Measurements from ENCODE around the gene KISS1R. TPM values are rescaled to one million over a fixed set of nuclear protein-coding genes. Genes with fewer than 3 reads are reported as not detected.

Gene KISS1R
- total and polyA plus RNA-seq, 2 of the 4 experiments (the other 2 are of a cell fraction) = not detected

DNA sequence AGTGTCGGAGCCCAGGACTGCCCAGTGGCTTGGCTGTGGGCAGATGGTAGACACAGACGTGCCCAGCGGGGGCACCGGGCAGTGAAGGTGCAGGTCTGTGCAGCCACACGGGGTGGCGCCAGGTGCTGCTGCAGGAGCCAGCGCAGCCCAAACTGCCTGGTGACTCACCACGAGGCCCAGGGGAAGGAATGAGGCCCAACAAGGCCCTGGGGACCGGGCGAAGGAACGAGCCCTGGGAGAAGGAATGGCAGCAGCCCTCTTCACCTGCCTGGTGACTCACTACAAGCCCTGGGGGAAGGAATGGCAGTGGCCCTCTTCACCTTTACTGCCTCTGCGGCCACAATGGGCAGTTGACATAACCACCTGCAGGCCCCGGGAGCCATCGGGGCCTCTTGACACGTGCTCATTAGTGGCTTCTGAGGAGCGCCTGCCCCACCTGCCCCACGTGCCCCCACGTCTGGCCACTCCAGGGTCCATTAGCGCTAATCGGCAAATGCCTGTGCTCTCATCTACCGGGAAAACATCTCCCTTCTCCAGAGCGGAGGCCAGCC is 33.4 kb upstream of the KISS1R start:
- Histone ChIP-seq H4K20me1 (ENCODE audit: insufficient read depth, low read length) (peaks cover 6% of the 10 kb centered on the region), H3K14ac (replicated peaks; ENCODE audit: low read depth, low read length) (no peak overlapping the region), H3K79me1 (ENCODE audit: low read depth in 1 of 2, low read length in 2 of 2) (peaks cover 7 to 19% of the 10 kb centered on the region in 2 experiments; a peak in 3 of 4 replicates), H2BK15ac (ENCODE audit: low read depth, low read length) (no peak overlapping the region), H4K5ac (ENCODE audit: low read depth, low read length) (no peak overlapping the region), H4K91ac (ENCODE audit: insufficient read depth, low read depth, low read length) (no peak overlapping the region), H2BK20ac (ENCODE audit: low read depth, low read length) (no peak overlapping the region), H3K9me3 (ENCODE audit: control insufficient read depth, insufficient read depth, low read length) (no peaks in the 10 kb centered on the region), H3K4ac (ENCODE audit: low read depth, low read length) (no peak overlapping the region), H3K9me1 (ENCODE audit: insufficient read depth, low read length) (no peaks in the 10 kb centered on the region), H3K56ac (ENCODE audit: extremely low read depth, insufficient read depth, low read length) (no peak overlapping the region), H3K27ac (ENCODE audit: insufficient read depth, low read length) (no peak overlapping the region), H2AK9ac (replicated peaks; ENCODE audit: low read depth, low read length, poor library complexity) (no peak overlapping the region), H3K23ac (ENCODE audit: low read depth, low read length) (no peak overlapping the region), H3K36me3 (ENCODE audit: control insufficient read depth, insufficient read depth, low read length) (peaks cover 74% of the 10 kb centered on the region), H2BK5ac (ENCODE audit: low read depth, low read length, poor library complexity, severe bottlenecking) (no peak overlapping the region), H2BK120ac (ENCODE audit: low read depth, low read length) (no peak overlapping the region), H3K18ac (ENCODE audit: low read depth, low read length) (no peak overlapping the region), H2AFZ (replicated peaks; ENCODE audit: low read length, poor library complexity) (peak overlapping the region; percentile 33), H3K9ac (ENCODE audit: low read depth, low read length) (no peak overlapping the region), H3K4me3 (ENCODE audit: insufficient read depth, low read depth, low read length) (no peak overlapping the region), H2AK5ac (ENCODE audit: low read depth, low read length) (no peak overlapping the region), H4K8ac (ENCODE audit: low read depth in 2 of 2, low read length in 2 of 2) (no peak overlapping the region), H3K4me1 (ENCODE audit: control insufficient read depth, insufficient read depth, low read length) (no peaks in the 10 kb centered on the region), H3K27me3 (ENCODE audit: control insufficient read depth, insufficient read depth, low read length) (no peaks in the 10 kb centered on the region), H3K4me2 (ENCODE audit: low read depth, low read length) (no peak overlapping the region)
- 96% methylated on average over 17 of the region's 22 CpGs; no CpG with 5 or more reads in 1 of the 2 experiments for WGBS, 2 experiments (ENCODE audit: extremely low coverage in 2 of 2, insufficient read length in 1 of 2)
- intact Hi-C loops (cut with micrococcal nuclease) (no loop called here), in situ Hi-C loops (cut with MboI; ENCODE audit: low sequenced_read_pairs) (no loop called here), dilution Hi-C loops (cut with HindIII; ENCODE audit: low sequenced_read_pairs, unreplicated experiment) (no loop called here)
- TF ChIP-seq SMC3 (IDR thresholded peaks at IDR 0.05; ENCODE audit: low read depth, low read length) (no peak), FOS (IDR thresholded peaks at IDR 0.05; ENCODE audit: low read depth, low read length) (no peak), RFX5 (IDR thresholded peaks at IDR 0.05; ENCODE audit: low read depth, low read length) (no peak), MAFK (IDR thresholded peaks at IDR 0.05; ENCODE audit: low read depth, low read length) (no peak), POLR2A (IDR thresholded peaks at IDR 0.05; ENCODE audit: low read depth, low read length) (no peak), USF2 (IDR thresholded peaks at IDR 0.05; ENCODE audit: low read depth, low read length) (no peak), MAZ (IDR thresholded peaks at IDR 0.05; ENCODE audit: borderline replicate concordance, low read depth, low read length) (no peak), CEBPB (IDR thresholded peaks at IDR 0.05; ENCODE audit: low read depth, low read length) (no peak), RCOR1 (IDR thresholded peaks at IDR 0.05; ENCODE audit: insufficient replicate concordance, low read length) (no peak)
- TF ChIP-seq, protein P1, sequence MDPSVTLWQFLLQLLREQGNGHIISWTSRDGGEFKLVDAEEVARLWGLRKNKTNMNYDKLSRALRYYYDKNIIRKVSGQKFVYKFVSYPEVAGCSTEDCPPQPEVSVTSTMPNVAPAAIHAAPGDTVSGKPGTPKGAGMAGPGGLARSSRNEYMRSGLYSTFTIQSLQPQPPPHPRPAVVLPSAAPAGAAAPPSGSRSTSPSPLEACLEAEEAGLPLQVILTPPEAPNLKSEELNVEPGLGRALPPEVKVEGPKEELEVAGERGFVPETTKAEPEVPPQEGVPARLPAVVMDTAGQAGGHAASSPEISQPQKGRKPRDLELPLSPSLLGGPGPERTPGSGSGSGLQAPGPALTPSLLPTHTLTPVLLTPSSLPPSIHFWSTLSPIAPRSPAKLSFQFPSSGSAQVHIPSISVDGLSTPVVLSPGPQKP (IDR thresholded peaks at IDR 0.05; ENCODE audit: borderline replicate concordance, low read depth, low read length) = no peak
- ChIA-PET POLR2A (ENCODE audit: unreplicated experiment) (no interaction called here), CTCF (no interaction called here)
- ATAC-seq (ENCODE audit: low read depth) (no peak; the same call in 1 of the 2 replicates), DNase-seq (no peak)
- BruUV-seq (replicated peaks) = no TSS peak

Measured in IMR-90 (cell line).